WTC11 (cell line): Measurements from ENCODE around the gene CBX6.

Source experiments
- ZBTB43 ChIP-seq: sonication (generic); formaldehyde crosslinking; IDR thresholded peaks from 2 replicates; pipeline ENCODE4 v1.8.1; 2023; ENCODE audit warnings: mild to moderate bottlenecking, missing genetic modification reagents
- ZNF512 ChIP-seq: sonication (generic); formaldehyde crosslinking; IDR thresholded peaks from 2 replicates; pipeline ENCODE4 v1.8.1; 2022; ENCODE audit warnings: missing genetic modification reagents, borderline replicate concordance

DNA sequence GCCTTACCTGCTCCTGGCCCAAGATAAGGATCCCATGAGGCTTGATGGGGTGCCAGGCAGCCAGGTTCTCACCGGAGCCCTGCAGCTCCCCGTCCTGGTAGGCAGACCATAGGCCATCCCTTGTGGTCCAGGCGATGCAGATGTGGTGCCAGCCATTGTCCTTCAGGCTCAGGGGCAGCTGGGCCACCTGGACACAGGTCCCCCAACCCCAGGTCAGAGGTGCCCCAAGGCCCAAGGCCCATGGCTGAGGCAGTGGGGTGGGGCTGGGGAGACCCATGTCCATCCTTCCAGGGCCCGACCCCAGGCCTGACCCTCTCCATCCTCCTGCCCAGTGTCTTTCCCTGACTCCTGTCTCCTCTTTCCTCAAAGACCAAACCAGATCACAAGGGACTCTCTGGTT lies 48.9 kb downstream of the CBX6 start:
- TF ChIP-seq ZNF512 (CRISPR knock-in tag) (no peak), ZBTB43 (CRISPR knock-in tag) (no peak)
